ENCODE measurements around the gene GRB10.

DNA sequence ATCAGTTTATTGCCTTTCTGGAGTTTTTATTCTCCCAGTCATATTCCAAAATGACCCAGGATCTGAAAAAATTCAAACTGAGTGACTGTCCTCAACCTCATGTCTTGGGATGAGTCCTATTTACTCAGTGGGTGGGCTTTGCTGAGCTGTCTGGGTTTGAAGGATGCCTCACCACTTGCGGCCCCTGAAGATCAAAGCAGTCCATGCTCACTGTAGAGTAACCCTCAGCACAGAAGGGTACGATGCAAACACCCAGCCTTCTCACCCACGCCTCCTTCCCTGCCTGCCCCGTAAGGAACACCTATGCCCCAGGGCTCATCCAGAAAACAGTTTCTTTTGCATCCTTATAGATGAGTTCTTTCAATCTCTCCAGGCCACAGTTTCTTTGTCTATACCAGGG, 42.2 kb upstream of the GRB10 start:
- no peak for TF ChIP-seq POLR2A (IDR thresholded peaks at IDR 0.05)
- no peak for TF ChIP-seq CTCF (IDR thresholded peaks at IDR 0.05)

All from Peyer's patch (tissue), 4 donors.